Left renal pelvis (tissue), 4 donors: ENCODE results near the gene EFEMP1. TPM values are rescaled to one million over a fixed set of nuclear protein-coding genes. Genes with fewer than 3 reads are reported as not detected.

ENCODE experiments used
- DNase-seq, 4 donors: peaks; one replicate each; pipeline ENCODE4 v3.0.0-alpha.2; 2013; ENCODE audit warnings: low read depth in 4 of 4, low spot score in 3 of 4
- polyA plus RNA-seq, 4 donors: library from polyadenylated mRNA; unstranded; fragments of 120-200 nt; gene quantifications; one replicate each; pipeline ENCODE4 v1.2.1, GENCODE V29; 2013; ENCODE audit not compliant: insufficient read length in 4 of 4

Gene EFEMP1
- polyA plus RNA-seq, 4 donors: 86.2 to 115 (median 103) TPM

DNA sequence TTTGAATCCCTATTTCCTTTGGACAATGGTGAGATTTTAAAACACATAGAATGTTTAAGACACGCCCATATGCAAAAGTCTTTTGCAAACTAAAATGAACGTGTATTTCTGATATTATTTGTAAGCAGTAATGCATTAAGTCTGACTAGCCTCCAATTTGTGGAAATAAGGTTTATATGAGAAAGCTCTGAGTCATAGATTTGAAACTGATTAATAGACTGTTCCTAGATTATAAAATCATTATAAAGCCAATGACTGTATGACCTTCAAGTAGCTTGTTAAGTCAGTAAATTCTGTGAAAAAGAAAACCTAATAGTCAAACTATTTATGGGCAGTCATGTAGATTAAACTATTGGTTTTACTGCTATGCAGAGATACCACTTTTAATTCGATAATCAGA lies 12.8 kb upstream of the EFEMP1 start:
- no peak for DNase-seq

DNA sequence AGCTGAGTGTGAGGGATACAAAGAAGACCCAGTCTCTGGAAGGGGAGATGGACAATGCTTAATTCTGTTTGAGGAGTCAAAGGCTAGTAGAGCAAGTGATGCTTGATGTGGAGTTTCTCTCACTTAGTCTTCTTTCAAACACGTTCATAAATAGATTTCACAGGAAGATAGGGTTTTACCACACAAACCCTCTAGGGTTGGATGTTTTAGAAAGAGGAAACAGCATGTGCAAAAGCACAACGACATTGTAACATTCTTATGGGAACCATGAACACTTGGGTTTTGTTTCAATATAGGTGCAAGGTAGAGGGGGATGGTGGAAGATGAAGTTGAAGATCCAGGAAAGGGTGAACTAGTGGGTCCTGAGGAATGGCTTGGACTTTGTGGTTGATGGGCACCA lies 10.8 kb upstream of the EFEMP1 start:
- no peak for DNase-seq

DNA sequence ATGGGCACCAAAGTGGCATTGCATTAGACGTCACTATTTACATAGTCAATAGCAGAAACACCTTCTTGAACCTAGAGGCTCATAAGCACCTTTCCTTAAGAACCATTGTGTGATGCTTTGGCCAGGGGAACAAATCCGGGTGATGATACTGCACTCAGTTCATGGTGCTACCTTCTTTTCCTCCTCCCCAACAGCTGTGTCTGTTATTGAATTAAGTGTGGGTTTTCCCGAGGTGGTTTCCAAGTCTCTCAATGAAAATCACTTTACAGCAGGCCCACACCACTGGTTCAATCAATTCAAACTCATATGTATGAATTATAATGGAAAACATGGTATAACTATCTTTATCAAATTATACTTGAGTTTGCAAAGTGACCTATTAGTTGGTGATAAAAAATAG lies 9.3 kb upstream of the EFEMP1 start:
- DNase-seq: no peak

DNA sequence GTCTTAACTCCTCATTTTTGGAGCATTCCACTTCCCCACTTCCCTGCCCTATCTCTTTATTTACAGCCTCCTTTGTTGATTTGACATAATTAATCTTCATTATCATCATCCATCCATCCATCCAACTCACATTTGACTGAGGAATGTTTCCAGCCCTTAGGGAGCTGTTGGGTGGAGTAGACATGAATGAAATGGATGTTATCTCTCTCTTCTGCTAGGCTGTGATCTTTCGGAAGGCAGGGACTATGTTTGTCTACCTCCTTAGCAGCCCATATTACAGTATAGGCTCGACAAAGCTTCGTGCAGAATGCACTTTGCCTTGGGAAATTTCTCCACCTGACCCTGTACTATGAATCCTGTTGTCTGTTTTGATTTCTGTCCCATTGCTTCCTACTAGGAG lies 7.7 kb upstream of the EFEMP1 start:
- DNase-seq: no peak

DNA sequence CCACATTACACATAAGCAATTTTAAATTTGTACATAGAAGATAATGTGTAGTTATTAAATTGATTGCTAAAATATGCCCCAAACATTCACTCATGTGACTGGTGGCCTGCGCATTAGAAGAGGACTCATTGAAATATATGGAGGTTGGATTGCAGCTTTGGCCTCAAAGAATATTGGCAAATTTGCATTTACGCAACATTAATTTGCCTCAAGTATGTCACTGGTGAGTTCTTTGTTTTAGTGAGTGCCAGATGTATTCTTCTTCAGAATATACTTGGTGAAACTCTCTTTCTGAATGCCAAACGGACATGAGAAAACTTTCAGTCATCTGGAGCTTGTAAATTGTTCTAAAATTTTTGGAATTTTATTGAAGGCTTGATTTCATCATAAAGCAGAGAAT lies 5.9 kb upstream of the EFEMP1 start:
- DNase-seq: no peak

DNA sequence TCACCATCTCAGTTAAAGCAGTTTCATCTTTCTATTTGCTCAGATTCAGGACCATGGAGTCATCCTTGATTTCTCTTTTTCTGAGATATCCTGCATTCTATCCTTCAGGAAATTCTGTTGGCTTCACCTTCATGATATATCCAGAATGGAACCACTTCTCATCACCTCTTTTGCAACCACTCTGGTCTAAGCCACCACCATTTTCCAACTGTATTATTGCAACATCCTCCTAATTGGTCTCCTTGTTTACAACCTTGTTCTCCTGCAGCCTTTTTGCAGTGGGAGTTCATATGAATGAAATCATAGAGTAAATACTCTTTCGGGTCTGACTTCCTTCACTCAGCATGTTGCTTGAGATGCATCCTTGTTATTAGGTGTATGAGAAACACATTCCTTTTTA lies 3.4 kb upstream of the EFEMP1 start:
- no peak for DNase-seq

DNA sequence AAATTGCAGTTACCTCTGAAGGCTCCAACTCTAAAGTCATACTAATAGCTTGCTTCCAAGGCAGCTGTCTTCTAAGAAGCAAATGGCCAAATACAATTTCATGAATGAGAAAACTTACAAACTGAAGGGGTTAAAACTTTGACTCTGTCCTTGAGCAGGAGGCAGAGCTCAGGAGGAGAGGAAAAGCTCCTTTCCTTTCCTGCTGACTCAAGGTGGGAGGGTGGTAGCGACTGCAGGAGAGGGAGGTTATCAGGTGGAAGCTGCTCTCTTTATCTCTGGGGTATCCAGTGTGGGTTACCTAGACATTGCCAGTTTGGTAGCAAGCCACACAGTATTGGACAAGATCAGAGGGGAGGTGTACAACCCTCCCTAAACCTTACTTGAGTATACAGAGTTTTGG lies 2.7 kb upstream of the EFEMP1 start:
- no peak for DNase-seq

DNA sequence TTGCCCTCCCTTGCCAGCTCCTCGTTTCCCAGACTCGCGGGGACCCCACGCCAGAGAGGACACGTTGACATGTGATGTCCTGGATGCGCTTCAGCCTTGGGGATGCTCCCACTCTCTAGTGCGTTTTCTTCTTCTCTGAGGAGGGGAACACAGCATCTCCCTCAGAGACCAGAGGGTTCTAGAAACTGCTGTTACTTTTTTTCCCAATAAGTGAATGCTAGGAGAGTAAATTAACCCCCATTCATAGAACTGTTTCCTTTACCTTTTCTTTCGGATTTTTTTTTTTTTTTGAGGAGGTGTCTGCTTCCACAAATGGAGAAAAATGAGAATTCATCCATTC lies 370 bp upstream of the EFEMP1 start:
- DNase-seq: no peak

DNA sequence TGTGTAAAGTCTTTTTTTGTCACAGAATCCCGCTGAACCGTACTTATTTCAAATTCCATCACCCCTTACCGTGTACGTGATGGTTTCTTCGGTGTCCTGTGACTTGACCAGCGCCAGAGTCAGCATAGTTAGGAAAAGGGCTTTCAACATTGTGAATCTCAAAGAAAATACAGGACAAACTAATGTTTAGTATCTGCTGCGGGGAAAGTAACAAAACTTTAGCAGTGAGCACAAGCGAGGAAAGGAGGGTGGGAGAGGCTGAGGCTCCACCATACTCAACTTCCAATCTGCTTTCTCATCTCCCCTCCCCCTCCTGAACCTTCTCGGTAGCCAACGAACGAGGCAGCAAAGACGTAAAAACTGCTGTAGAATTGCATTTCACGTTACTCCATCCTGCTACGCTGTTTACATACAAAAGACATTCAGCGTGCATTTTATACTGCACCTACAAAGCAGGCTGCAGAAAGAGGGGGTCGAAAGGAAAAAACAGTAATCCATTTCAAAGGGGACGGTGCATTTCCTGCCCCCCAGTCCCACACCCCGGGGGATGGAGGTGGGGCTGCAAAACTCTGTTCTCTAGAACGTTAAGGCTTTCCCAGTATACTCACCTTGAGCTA lies 1.2 kb downstream of the EFEMP1 start:
- no peak for DNase-seq

DNA sequence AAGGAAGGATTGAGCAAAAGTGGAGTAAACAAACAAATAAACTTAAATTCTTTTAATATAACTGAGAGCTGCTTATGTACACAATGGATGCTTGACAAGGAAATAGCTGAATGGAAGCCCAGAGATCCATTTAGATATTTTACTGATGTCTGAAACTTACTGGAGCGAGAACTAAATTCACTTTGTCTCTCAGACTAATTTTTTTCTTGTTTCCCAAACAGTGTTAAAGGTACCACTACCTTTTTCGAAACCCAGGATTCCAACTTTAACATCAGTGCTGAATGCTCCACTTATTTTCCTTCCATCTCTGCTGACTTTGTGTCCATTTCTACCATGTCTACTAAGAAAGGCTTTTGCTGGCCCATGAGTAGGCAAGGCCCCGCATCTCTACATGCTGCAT lies 4.0 kb downstream of the EFEMP1 start:
- DNase-seq: no peak

DNA sequence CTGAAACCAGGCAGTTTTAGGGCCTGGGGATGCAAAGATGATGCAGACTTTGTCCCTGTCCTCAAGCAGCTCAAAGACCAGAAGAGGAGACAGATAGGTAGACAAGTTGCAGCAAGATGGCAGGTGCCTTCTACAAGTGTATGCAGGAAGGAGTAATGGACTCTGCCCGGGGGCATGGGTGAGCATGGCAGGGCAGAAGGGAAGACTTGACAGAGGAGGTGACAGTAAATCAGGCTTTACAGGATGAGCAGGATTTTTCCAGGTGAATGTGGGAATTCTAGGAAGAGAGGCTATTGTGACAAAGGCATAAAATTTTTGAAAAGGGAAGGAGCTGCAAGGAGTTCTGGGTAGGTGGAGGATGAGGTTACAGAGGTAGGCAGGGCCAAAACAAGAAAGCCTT lies 4.7 kb downstream of the EFEMP1 start:
- no peak for DNase-seq

DNA sequence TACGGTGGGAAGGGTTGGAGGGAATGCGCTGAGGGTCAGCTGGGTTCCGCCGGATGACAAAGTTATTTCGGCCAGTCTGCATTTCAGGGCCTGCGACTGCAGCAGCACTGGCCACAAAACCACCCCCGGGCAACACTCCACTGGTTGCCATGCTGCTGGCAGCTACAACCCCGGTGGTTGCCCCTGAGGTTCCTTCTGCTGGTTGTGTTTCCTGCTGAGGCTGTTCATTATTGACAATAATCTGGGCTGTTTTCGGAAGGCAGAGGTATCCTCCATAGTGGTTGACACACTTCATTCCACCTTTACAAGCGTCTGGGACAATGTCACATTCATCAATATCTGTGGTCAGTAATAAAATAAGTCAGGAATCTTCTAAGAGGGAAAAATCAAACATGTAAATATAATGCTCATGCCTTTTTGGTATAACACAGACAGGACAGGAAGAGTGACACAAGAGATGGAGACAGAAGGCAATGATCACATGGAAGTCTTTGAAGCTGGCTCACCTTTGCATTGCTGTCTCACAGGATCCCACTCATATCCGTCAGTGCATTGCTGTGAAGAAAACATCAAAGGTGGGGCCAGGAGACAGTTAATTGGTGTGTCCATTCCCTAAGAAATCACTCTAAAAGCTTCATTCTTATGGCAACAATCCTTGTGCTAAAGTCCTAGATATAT lies 5.7 kb downstream of the EFEMP1 start:
- DNase-seq: no peak

DNA sequence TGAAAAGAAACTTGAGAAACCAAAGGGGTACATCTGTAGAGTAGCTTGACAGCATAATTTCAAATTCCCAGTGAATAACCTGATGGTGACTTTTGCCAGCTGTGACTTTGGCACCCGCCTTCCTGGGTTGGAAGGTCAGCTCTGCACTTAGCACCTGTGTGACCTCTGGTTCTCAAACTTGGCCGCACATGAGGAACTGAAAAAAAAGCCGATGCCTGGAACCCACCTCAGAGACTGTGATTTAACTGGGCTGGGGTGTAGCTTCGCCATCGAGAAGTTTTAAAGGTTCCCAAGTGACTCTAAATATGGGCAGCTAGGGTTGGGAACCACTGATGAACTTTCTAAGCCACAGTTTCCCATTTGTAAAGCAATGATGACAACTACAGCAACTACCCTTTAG lies 6.5 kb downstream of the EFEMP1 start:
- no peak for DNase-seq

DNA sequence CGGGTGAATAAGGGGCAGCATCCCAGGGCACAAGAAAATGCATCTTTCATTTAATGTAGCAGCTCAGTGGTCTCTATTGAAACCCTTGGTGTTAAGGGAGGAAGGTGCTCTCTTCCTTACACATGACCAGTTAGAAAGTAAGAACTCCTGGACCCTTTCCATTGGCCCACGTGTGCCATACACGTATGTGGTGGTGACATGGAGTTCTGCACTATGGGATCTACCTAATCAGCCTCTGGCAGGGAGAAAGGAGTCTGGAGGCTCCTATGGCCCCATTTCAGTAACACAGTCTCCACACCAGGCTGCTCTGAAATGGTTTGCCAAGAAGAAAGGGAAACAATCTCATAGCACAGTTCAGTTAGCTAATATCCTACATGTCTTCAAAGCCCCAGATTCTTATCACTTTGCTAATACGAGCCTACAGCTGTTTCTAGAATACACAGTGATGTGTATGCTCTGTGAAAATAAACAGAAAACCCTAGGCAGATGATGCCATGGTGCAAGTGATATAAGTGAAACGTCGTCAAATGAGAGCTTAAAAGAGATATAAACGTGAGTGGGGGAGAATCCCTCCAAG lies 7.0 kb downstream of the EFEMP1 start:
- DNase-seq: no peak

DNA sequence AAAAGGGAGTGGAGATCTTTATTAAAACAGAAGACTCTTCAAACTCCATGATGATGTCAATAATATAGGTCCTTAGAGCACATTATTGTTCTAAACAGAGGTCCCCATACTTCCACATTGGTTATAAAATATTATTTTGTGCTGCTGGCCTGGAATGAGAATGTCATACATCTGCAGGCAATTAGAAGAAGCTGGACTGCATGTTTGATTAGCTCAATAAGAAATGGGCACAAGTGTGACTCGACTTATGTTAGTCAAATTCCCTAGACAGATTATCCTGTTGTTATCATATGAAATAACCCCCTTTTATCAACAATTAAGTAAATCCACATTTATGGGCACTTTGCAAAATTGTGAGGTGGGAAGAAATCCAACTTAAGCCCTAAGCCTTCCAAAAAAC lies 8.8 kb downstream of the EFEMP1 start:
- DNase-seq: no peak

DNA sequence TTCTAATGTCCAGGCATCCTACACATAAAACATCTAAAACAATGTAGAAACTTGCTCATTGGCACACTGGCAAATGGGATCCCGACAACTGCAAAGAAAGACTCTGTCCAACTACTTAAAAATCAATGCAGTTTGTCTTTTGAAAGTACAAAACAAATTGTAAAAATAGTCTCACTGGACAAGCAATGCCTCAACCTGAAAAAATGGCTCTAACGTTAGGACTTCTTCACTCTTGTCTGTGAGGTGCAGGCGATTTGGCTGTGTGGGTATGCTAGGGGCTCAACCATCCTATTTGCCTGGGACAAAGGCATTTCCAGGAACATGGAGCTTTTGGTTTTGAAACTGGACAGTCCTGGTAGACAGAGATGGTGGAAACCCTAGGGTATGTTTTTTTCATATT lies 10.7 kb downstream of the EFEMP1 start:
- no peak for DNase-seq

DNA sequence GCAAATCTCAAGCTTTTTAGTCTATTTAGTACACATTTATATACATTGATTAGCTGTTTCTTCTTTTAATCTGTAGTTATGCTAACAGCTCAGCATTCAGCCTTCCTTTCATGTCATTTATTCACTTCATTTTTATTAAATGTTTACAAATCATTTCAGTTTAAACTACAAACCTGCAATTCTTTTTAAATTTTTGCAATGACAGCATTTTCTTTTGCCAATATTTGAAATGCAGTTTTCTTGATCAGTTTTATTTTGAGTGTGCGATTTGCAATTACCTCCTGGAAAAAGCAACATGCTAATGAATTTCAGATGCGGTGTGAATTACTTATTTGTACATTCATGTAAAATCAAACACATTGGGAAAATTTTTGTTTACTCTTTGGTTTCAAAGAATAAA lies 13.5 kb downstream of the EFEMP1 start:
- DNase-seq: no peak

DNA sequence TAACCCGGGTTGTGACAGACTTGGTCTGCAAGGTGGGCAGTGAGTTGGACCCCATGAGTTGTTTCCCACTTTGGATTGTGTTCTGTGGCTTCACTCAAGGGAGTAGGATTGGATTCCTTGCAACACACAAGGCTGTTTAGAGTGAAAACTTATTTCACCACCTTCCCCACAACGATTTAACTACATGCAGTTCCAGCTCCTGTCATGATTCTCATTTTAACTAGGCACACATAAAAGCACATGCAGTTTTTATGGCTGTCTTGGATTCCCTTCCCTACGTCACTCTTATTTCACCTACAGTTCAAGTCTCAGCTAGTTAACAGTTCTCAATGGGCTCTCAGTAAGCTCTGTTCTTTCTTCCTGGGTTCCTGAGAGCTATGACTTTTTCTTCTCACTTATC lies 15.9 kb downstream of the EFEMP1 start:
- DNase-seq: no peak

DNA sequence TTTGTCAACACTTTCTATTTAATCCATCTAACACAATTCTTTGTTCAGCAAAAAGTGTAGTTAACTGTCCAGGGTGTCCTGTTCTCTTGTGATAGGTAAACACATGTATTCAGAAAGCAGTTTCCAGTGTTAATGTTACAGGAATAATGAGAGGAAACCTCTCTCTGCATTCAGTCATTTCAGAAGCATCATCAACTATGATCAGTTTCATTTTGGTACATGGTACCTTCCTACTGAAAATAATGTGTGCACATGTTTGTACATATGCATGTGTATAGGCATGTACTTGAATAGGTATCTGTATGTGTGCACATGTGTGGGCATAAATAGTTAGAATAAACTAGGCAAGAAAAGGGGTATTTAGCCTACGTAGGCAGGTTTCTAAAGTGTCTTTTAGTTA lies 16.6 kb downstream of the EFEMP1 start:
- no peak for DNase-seq

DNA sequence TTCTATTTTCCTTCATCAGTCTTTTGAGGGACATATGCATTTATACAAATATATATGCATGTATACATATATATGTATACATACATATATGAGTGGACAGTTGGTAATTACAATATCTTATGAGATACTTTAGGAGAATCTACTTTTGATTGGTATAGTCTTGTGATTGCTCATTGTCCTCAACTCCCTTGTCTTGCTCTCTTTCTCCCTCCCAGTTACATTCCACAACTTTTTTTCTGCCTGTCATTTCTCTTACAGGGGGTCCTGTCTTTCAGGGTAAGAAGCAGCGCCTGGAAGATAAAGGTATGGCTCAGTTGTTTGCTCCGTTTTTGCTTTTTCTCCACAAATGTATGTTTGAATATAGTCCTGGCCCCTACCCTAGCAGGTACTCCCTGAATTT lies 19.9 kb downstream of the EFEMP1 start:
- DNase-seq: no peak

DNA sequence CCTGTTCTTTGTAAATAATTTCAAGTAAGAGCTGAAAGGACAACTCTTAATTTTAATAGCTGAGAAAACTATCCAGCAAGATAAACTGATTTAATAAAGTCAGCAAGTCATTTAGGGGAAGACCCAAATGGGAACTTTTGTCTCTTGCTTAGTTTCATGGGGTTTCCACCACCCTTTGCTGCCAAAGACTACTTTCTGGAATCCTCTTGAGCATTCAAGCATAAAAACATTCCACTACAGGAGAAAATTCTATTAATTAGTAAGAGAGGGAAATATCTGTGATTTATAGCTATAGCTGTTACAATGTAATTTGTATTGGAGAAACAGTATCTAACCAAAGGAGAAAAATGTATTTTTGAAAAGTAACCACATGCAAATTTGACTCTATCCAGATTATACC lies 20.6 kb downstream of the EFEMP1 start:
- DNase-seq: no peak

DNA sequence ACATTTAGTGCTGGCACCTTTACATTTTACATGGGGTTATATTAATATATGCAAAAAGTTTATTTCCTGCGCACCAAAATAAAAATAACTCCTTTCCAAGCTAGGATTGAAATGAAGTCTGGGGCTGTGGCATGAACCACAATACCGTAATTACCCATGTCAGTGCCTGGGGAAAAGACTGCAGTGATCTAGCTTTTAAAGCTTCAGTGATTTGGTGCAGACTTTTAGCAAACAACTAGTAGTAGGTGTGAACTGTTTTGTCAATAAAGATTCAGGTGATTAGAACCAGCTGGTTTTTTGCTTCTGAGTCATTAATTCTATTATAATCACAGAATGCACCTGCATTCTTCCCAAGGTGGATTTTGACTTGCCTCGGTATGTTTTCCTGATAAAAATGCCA lies 21.2 kb downstream of the EFEMP1 start:
- no peak for DNase-seq

DNA sequence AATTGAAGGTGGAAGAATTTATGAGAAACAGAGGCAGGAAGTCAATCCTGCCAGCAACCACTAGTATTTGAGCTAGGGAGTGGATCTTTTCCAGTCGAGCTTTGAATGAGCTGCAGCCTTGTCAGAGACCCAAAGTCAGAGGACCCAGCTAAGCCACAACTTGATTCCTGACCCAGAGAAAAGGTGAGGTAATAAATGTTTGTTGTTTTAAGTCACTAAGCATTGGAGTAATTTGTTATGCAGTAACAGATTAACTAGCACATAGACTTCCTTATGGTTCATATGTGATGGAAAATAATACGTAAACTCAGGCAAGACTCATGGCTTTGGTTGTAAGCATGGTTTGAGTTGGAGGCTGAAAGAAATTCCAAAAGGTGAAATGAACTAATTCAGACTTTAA lies 21.6 kb downstream of the EFEMP1 start:
- no peak for DNase-seq
